Measurements from ENCODE around the gene PRDM15. TPM values are rescaled to one million over a fixed set of nuclear protein-coding genes. Genes with fewer than 3 reads are reported as not detected.

Gene PRDM15
- polyA plus RNA-seq, 3 donors: 1.4 to 3.0 (median 2.2) TPM

GRCh38 chr21:41874611-41875010 lies 4.5 kb downstream of the PRDM15 start:
- 82 to 88% (median 83%) methylated on average over 11 of the region's 11 CpGs for WGBS, 3 donors
- H3K27ac ChIP-seq (ENCODE audit: low read depth, low read length): no peak overlapping the region

- 89 to 94% (median 92%) methylated on average over 6 of the region's 6 CpGs for WGBS, 3 donors
- H3K27ac ChIP-seq (ENCODE audit: low read depth, low read length): no peak overlapping the region
Observed at GRCh38 chr21:41873426-41873825, 5.7 kb downstream of the PRDM15 start.

GRCh38 chr21:41873005-41873404 lies 6.1 kb downstream of the PRDM15 start:
- 74 to 88% (median 88%) methylated on average over 13 of the region's 13 CpGs for WGBS, 3 donors
- no peak overlapping the region for H3K27ac ChIP-seq (ENCODE audit: low read depth, low read length)

- 89 to 93% (median 90%) methylated on average over 15 of the region's 15 CpGs for WGBS, 3 donors
- H3K27ac ChIP-seq (ENCODE audit: low read depth, low read length): no peak overlapping the region
Observed at GRCh38 chr21:41871293-41872030, 7.7 kb downstream of the PRDM15 start.

- H3K27ac ChIP-seq (ENCODE audit: low read depth, low read length): no peak overlapping the region
- WGBS, 3 donors: 88 to 92% (median 92%) methylated on average over 9 of the region's 9 CpGs
Observed at GRCh38 chr21:41869771-41870170, 9.4 kb downstream of the PRDM15 start.

GRCh38 chr21:41868062-41868710 lies 11.0 kb downstream of the PRDM15 start:
- 50 to 70% (median 64%) methylated on average over 10 of the region's 10 CpGs for WGBS, 3 donors
- H3K27ac ChIP-seq (ENCODE audit: low read depth, low read length): no peak overlapping the region

GRCh38 chr21:41867313-41867712 lies 11.8 kb downstream of the PRDM15 start:
- no peak overlapping the region for H3K27ac ChIP-seq (ENCODE audit: low read depth, low read length)

GRCh38 chr21:41866274-41866809 lies 12.8 kb downstream of the PRDM15 start:
- no peak overlapping the region for H3K27ac ChIP-seq (ENCODE audit: low read depth, low read length)
- 47 to 91% (median 68%) methylated on average over 11 of the region's 11 CpGs for WGBS, 3 donors

More at GRCh38 chr21:41867313-41867712, 11.8 kb downstream of the PRDM15 start:
- WGBS, 3 donors: 95 to 96% (median 95%) methylated on average over 8 of the region's 8 CpGs

GRCh38 chr21:41865002-41865777 lies 14.0 kb downstream of the PRDM15 start:
- H3K27ac ChIP-seq (ENCODE audit: low read depth, low read length): no peak overlapping the region
- WGBS, 3 donors: 70 to 91% (median 77%) methylated on average over 15 of the region's 15 CpGs

GRCh38 chr21:41864311-41865001 lies 14.7 kb downstream of the PRDM15 start:
- H3K27ac ChIP-seq (ENCODE audit: low read depth, low read length): no peak overlapping the region
- WGBS, 3 donors: 92 to 97% (median 96%) methylated on average over 10 of the region's 10 CpGs

- H3K27ac ChIP-seq (ENCODE audit: low read depth, low read length): no peak overlapping the region
- WGBS, 3 donors: 81 to 90% (median 88%) methylated on average over 4 of the region's 4 CpGs
Observed at GRCh38 chr21:41863439-41863740, 15.8 kb downstream of the PRDM15 start.

- H3K27ac ChIP-seq (ENCODE audit: low read depth, low read length): no peak overlapping the region
- WGBS, 3 donors: 91 to 98% (median 93%) methylated on average over 17 of the region's 17 CpGs
Observed at GRCh38 chr21:41861987-41862386, 17.2 kb downstream of the PRDM15 start.

- WGBS, 3 donors: 93 to 94% (median 93%) methylated on average over 4 of the region's 4 CpGs
- no peak overlapping the region for H3K27ac ChIP-seq (ENCODE audit: low read depth, low read length)
Observed at GRCh38 chr21:41861255-41861654, 17.9 kb downstream of the PRDM15 start.

GRCh38 chr21:41859297-41859980 lies 19.7 kb downstream of the PRDM15 start:
- no peak overlapping the region for H3K27ac ChIP-seq (ENCODE audit: low read depth, low read length)
- 95 to 97% (median 95%) methylated on average over 23 of the region's 23 CpGs for WGBS, 3 donors

- no peak overlapping the region for H3K27ac ChIP-seq (ENCODE audit: low read depth, low read length)
- WGBS, 3 donors: 92 to 95% (median 94%) methylated on average over 23 to 27 of the region's 27 CpGs
Observed at GRCh38 chr21:41858466-41859296, 20.5 kb downstream of the PRDM15 start.

- no peak overlapping the region for H3K27ac ChIP-seq (ENCODE audit: low read depth, low read length)
- 94 to 96% (median 96%) methylated on average over 13 to 14 of the region's 14 CpGs for WGBS, 3 donors
Observed at GRCh38 chr21:41857771-41858300, 21.3 kb downstream of the PRDM15 start.

GRCh38 chr21:41856572-41856971 lies 22.6 kb downstream of the PRDM15 start:
- H3K27ac ChIP-seq (ENCODE audit: low read depth, low read length): no peak overlapping the region
- WGBS, 3 donors: 84 to 97% (median 89%) methylated on average over 10 of the region's 10 CpGs

Data from adipose tissue (tissue), 3 donors.